ENCODE results near the gene EXOG. TPM values are rescaled to one million over a fixed set of nuclear protein-coding genes. Genes with fewer than 3 reads are reported as not detected.
"Not testable (repeated sequence)": the region's sequence is repeated elsewhere in the genome, so short reads cannot be mapped to it uniquely, and the experiment has no call there.

Gene EXOG
- total RNA-seq, 2 donors from 2014 or later = 6.9 to 7.3 TPM

DNA sequence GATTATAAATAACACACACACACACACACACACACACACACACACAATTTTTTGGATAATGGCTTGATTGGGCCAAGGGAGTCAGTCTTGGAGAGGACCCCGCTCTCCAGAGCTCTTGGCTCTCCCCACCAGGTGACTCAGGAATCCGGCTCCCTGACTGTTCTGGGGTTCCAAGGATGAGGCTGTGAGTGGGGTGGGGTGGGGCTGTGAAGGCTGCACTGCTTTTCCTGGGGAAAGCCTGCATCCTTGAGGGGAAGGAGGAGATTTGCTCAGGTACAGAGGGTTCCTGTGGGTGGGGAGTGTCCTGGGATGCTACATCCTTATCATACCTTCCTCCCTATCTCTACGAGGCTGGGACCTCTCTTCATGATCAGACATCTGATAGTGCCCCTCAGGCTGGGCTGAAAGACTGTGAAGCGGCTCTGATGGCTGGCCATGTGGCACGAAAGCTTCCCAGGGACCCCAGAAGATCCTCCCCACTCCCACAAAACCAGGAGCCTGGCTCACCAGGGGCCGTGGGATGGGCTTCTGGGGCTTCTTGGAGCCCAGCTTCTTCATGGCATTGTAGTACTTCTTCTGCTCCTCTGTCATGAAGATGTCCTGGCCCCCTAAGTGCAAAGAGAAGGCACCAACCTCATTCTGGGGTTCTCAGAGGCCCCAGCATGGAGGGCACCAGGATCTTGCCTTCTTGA is 59.2 kb downstream of the EXOG start:
- peak in 1 of 2 donors; percentile 8 for DNase-seq
- no peak for ATAC-seq
- intact Hi-C loops (cut with DNase I, micrococcal nuclease) = no loop called here

DNA sequence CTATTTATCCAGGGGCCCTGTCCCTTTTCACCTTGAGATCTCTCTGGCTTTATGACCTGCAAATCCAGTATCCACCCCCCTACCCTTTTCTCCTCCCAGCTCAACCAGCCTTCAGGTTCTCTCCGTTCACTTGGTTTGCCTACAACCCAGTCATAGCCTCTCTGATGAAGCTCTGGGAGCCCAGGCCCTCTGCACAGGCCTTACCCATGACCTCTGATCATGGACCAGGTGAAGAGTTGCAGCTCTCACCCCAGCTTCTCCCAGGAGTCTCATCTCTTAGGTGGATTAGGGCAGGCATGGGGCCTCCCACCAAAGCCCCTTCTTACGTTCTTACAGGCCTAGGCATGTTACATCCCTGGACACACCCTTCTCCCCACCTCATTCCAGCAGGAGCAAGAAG is 59.8 kb downstream of the EXOG start:
- intact Hi-C loops (cut with DNase I, micrococcal nuclease) = no loop called here
- no peak for DNase-seq
- ATAC-seq = no peak

DNA sequence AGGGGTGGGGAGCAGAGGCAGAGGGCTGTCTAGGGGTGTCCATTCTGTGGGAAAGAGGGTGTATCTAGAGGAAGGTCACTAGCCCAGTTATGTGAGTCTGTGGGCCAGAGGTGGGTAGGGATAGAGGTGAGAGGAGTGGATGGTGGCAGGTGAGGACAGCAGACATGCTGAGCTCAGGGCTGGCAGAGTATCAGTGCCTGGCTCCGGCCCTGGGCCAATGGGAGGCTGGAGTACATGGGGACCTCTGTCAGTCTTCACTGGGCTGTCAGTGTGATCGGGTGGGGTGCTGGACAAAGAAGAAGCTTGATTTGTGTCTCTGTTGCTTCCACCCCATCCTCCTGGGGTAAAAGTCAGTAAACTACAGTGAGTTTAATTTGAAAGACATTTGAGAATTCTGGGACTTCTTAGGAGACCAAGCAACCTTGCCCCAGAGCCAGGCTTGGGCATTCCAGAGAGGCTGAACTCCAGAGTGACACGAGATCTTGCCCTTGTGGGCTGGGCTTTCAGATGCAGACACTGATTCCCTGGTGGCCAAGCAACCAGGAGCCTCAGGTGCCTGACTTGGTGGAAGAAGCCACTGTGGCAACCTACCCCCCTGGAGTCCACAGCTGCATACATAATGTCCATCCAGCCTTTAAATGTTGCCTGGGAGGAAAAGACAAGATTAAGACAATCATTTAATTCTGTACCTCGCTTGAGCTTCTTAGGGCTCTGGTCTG is 60.7 kb downstream of the EXOG start:
- intact Hi-C loops (cut with DNase I, micrococcal nuclease) = no loop called here
- peak in 1 of 2 donors; percentile 8 for DNase-seq
- ATAC-seq = no peak

- DNase-seq = peak in 1 of 2 donors; percentile 2
- intact Hi-C loops (cut with DNase I, micrococcal nuclease) = no loop called here
- no peak for ATAC-seq
These were observed 62.7 kb downstream of the EXOG start for GRCh38 chr3:38558864-38559263.

DNA sequence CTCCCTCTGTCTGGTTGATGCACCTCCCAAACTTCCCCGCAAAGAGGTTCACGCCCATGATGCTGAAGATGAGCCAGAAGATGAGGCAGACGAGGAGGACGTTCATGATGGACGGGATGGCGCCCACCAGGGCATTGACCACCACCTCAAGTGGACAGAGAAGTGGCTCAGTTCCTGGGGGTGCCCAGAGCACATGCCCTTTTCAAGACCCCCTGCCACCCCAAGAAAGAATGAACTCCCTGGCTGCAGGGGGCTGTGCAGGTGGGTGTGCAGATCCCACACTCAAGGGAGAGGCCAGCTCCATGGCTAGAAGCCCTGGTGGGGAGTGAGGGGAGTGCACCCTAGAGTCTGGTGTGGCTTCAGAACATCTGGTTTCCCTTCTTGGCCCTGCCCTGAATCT is 64.1 kb downstream of the EXOG start:
- ATAC-seq (no peak), DNase-seq (peak in 1 of 2 donors; percentile 5)
- intact Hi-C loops (cut with DNase I, micrococcal nuclease) = no loop called here

- peak in 1 of 2 donors; percentile 5 for DNase-seq
- ATAC-seq = no peak
- intact Hi-C loops (cut with DNase I, micrococcal nuclease) = no loop called here
These were observed 65.0 kb downstream of the EXOG start for GRCh38 chr3:38560996-38561717.

- ATAC-seq (no peak), DNase-seq (peak in 1 of 2 donors; percentile 7)
- intact Hi-C loops (cut with DNase I, micrococcal nuclease) = no loop called here
These were observed 65.8 kb downstream of the EXOG start for GRCh38 chr3:38561746-38562466.

DNA sequence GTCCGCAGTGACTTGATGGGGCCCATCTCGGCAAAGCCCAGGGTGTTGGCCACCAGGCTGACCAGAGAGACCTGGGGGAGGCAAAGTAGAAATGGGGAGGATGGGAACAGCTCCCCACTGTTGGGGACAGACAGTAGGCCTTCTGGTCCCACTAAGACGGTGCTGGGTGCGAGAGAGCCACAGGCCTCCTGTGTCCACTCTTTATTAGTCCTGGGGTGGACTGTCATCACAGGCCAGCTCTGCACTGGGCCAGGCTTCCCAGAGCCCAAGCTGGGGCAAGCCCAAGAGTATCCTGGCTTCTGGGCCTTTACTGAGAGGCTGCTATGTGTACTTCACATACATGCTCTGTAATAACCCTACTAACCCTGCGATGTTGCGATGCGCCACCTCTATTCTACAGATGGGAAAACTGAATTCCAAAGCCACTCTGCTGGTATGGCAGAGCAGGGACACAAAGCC is 66.4 kb downstream of the EXOG start:
- peak in 1 of 2 donors; percentile 5 for DNase-seq
- no peak for ATAC-seq
- intact Hi-C loops (cut with DNase I, micrococcal nuclease) = no loop called here

- intact Hi-C loops (cut with DNase I, micrococcal nuclease) = no loop called here
- ATAC-seq (no peak), DNase-seq (peak in 1 of 2 donors; percentile 8)
These were observed 67.1 kb downstream of the EXOG start for GRCh38 chr3:38563070-38563885.

DNA sequence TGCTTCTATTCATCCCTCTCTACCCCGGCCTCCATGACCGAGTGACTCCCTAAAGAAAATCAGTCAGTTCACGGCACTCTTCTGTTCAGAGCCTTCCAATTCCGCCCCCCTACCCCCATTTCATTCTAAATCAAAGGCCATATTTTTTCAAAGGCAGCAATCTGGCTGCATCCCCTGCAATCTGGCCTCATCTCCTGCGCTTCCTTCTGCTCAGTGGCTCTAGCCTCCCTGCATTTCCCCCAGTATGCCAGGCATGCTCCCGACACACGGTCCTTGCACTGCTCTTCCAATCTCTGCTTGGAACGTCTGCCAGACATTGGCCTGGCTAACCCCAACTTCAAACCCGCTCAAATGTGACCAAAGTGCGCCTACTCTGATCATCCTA is 67.7 kb downstream of the EXOG start:
- DNase-seq (peak in 1 of 2 donors; percentile 9), ATAC-seq (no peak)
- intact Hi-C loops (cut with DNase I, micrococcal nuclease) = no loop called here

DNA sequence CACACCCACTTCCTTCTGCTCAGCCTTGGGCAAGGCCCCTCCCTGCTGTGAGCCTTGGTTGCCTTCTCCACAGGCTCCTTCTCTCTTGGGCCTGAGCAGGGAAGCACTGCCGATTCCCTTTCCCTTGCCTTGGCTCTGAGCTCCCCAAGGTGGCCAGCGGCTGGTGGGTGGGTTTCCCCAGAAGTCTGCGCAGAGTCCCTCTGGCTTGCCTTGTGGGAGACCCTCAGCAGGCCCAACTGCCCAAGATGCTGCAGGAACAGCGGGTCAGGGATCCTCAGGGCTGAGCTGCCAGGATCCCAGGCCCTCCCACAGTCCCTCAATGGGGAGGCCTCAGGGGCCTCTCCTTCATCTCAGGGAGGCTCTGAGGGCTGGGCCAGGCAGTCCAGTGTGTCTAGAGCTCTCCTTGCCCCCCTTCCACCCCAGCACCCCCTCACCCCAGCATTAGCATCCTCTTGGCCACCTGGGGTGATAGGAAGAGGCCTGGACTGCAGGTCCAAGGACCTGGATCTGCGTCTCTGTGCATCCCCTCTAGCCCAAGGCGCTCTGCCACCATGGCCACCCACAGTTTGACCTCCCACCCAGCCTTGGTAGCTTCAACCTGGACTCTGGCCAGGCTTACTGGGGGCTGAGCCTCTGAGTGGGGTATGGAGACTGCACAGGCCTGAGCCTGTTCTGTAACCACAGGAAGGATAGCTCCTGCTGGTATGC is 68.6 kb downstream of the EXOG start:
- ATAC-seq (no peak), DNase-seq (peak in 1 of 2 donors; percentile 9)
- intact Hi-C loops (cut with DNase I, micrococcal nuclease) = no loop called here

- ATAC-seq = no peak
- intact Hi-C loops (cut with DNase I, micrococcal nuclease) = no loop called here
- DNase-seq = peak in 1 of 2 donors; percentile 10
These were observed 69.4 kb downstream of the EXOG start for GRCh38 chr3:38565339-38566214.

- ATAC-seq = no peak
- DNase-seq = peak in 1 of 2 donors; percentile 15
- intact Hi-C loops (cut with DNase I, micrococcal nuclease) = no loop called here
These were observed 70.0 kb downstream of the EXOG start for GRCh38 chr3:38566215-38566528.

DNA sequence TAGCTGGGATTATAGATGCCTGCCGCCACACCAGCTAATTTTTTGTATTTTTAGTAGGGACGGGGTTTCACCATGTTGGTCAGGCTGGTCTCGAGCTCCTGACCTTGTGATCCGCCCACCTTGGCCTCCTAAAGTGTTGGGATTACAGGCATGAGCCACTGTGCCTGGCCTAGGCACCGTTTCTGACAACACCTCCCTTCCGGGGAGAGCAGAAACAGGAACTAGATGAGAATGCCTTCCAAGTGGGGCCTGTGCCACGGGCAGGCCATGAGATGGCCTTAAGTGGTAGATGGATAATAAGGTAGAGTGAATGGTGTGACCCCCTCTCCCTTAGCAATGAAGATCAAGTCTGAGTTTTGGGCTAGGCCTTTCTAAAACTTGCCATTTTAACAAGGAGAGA is 70.7 kb downstream of the EXOG start:
- peak in 1 of 2 donors; percentile 4 for DNase-seq
- intact Hi-C loops (cut with DNase I, micrococcal nuclease); ATAC-seq: not testable (repeated sequence)

DNA sequence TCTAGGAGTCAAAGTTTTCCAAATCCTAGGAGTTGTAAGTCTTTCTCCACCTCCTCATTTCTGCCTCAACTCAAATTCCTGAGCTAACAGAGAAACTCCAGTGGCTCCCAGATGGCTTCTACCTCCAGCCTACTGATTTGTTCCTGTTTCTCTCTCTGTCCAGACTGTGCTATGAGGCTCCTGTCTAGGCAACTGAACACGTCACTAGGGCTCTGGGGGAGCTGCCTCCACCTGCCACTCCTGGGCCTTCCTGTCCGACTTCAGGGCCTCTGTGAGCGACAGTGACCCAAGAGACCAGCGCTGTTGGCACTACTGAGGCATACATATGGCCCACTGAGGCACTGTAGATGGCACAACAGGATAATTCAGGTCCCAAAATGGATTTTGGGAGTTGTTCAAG is 71.4 kb downstream of the EXOG start:
- intact Hi-C loops (cut with DNase I, micrococcal nuclease) = no loop called here
- DNase-seq = peak in 1 of 2 donors; percentile 4

DNA sequence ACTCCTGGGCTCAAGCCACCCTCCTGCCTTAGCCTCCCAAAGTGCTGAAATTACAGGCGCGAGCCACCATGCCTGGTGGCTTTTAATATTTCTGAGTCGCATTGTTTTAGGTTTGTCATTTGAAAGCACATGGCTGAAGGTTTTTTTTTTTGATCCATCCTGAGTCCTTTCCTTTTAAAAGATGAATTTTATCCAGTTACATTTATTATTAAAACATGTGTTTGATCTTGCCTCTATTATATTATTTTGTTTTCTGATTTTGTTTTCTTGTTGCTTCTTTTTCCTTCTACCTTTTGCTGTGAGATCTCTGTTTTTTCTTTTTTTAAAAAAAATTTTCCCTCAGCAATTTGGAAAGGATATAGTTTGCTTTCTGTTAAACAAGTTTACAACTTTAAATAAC is 77.0 kb downstream of the EXOG start:
- intact Hi-C loops (cut with DNase I, micrococcal nuclease) = no loop called here
- no peak for DNase-seq
- no peak for ATAC-seq

More for the DNA sequence above, 71.4 kb downstream of the EXOG start:
- ATAC-seq = no peak

DNA sequence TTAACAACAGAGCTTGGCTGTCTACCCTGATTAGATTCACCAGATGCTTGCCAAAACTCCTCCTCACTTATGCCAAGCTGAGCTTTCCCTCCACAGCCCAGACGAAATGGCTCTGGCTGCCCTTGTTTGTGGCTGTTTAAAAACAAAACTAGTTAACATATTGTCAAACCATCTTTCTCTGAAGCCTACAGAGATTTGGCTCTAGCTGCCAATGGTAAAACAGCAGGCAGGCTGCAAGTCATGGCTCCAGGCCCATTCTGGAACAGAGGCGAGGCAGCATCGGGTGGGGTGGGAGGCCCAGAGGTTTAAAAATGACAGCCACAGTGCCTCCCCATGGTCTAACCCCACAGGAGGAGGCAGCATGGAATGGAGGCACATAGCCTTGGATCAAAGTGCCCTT is 77.4 kb downstream of the EXOG start:
- intact Hi-C loops (cut with DNase I, micrococcal nuclease) = no loop called here
- ATAC-seq (no peak), DNase-seq (no peak)

Measured in left colon (tissue), 2 donors.